G401.6 (cell line): Measurements from ENCODE around the gene NUP188.
"Not testable (repeated sequence)": the region's sequence is repeated elsewhere in the genome, so short reads cannot be mapped to it uniquely, and the experiment has no call there.

Experiments
- FAIRE-seq: peaks from 2 replicates; lab custom pipeline; 2012; peaks lifted over from hg19 to GRCh38; lab: Jason Lieb, UNC

The NUP188 gene

GRCh38 chr9:128945798-128946501, 1.5 kb upstream of the NUP188 start:
- FAIRE-seq = no peak

- FAIRE-seq = no peak
Observed at GRCh38 chr9:128946571-128947276, 775 bp upstream of the NUP188 start.

- FAIRE-seq = no peak
Observed at GRCh38 chr9:128947277-128947526, 297 bp upstream of the NUP188 start.

- FAIRE-seq = not testable (repeated sequence)
Observed at GRCh38 chr9:128961403-128961802, 13.9 kb downstream of the NUP188 start.

- FAIRE-seq = no peak
Observed at GRCh38 chr9:128969491-128969890, 22.0 kb downstream of the NUP188 start.

GRCh38 chr9:128972956-128973355, 25.5 kb downstream of the NUP188 start:
- FAIRE-seq = no peak

GRCh38 chr9:128979111-128979510, 31.6 kb downstream of the NUP188 start:
- FAIRE-seq = no peak

- FAIRE-seq = no peak
Observed at GRCh38 chr9:128983536-128983935, 36.0 kb downstream of the NUP188 start.

GRCh38 chr9:128986671-128987070, 39.2 kb downstream of the NUP188 start:
- no peak for FAIRE-seq

GRCh38 chr9:128987805-128988204, 40.3 kb downstream of the NUP188 start:
- no peak for FAIRE-seq

- no peak for FAIRE-seq
Observed at GRCh38 chr9:128992995-128993394, 45.5 kb downstream of the NUP188 start.

- FAIRE-seq = no peak
Observed at GRCh38 chr9:128995791-128996190, 48.3 kb downstream of the NUP188 start.

GRCh38 chr9:128998462-128998861, 51.0 kb downstream of the NUP188 start:
- no peak for FAIRE-seq

- FAIRE-seq = no peak
Observed at GRCh38 chr9:128999581-129000206, 52.2 kb downstream of the NUP188 start.

GRCh38 chr9:129001504-129002325, 54.2 kb downstream of the NUP188 start:
- FAIRE-seq = no peak

GRCh38 chr9:129002992-129003391, 55.5 kb downstream of the NUP188 start:
- FAIRE-seq = no peak

GRCh38 chr9:129004173-129004572, 56.7 kb downstream of the NUP188 start:
- not testable (repeated sequence) for FAIRE-seq

- FAIRE-seq = no peak
Observed at GRCh38 chr9:129005336-129005997, 58.0 kb downstream of the NUP188 start.

- FAIRE-seq = peak; percentile 91
Observed at GRCh38 chr9:129006328-129007034, 59.0 kb downstream of the NUP188 start.

- no peak for FAIRE-seq
Observed at GRCh38 chr9:129007035-129007765, 59.7 kb downstream of the NUP188 start.
